Loucy (cell line): Measurements from ENCODE around the gene ETS1.

Source experiments
- EZH2phosphoT487 ChIP-seq: fragments of 200-600 bp; IDR thresholded peaks from 2 replicates; pipeline ENCODE4 v1.6.1; 2018; ENCODE audit warnings: antibody characterized with exemption, mild to moderate bottlenecking, moderate library complexity, borderline replicate concordance
- TF ChIP-seq, protein P1 (sequence below): fragments of 200-600 bp; sonication (generic); conservative IDR thresholded peaks from 2 replicates; pipeline ENCODE4 v1.5.1; 2014; ENCODE audit warnings: mild to moderate bottlenecking, antibody characterized with exemption, low read length

DNA sequence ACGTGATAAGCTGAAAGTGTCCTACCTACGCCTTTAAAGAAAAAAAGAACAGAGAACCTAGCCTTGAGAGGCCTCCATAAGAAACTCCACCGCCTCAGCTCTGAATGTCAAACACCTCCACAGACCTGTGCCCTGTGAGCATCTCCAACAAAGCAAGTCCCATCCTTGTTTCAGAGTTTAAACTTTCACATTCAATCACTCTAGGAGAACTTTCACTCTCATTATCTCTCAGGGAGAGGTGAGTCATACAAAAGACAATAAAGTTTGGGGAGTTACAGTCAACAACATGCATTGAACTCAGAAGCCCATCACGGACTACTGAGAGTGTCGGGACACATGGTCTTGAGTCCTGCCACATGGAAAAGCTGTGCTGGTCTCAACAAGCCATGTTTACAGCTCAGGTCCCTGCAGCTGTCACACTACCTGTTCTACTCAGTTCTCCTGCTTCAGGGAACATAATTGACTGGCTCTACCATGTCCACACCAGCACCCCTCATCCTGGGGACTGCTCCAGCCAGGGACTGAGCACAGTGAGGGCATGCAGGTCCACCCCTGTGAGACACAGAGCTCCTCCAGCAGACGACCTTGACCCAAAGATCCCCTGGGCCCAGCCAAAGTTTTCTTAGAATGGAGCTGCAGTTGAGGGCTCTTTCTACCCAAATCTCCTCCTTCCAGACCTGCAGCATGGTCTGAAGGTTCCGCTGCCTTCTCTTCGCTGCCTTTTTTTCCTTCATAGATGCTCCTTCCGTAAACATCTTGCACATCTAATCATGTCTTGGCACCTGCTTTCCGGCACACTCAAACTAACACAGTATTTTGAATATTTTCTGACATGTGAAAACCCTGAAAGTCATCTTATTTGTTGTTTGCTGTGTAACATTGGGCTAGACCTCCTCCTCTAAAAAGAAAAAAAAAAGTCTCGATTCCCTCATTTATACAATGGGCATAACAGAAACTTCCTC lies 114.9 kb downstream of the ETS1 start:
- TF ChIP-seq, protein P1, sequence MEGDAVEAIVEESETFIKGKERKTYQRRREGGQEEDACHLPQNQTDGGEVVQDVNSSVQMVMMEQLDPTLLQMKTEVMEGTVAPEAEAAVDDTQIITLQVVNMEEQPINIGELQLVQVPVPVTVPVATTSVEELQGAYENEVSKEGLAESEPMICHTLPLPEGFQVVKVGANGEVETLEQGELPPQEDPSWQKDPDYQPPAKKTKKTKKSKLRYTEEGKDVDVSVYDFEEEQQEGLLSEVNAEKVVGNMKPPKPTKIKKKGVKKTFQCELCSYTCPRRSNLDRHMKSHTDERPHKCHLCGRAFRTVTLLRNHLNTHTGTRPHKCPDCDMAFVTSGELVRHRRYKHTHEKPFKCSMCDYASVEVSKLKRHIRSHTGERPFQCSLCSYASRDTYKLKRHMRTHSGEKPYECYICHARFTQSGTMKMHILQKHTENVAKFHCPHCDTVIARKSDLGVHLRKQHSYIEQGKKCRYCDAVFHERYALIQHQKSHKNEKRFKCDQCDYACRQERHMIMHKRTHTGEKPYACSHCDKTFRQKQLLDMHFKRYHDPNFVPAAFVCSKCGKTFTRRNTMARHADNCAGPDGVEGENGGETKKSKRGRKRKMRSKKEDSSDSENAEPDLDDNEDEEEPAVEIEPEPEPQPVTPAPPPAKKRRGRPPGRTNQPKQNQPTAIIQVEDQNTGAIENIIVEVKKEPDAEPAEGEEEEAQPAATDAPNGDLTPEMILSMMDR, result no peak
- TF ChIP-seq EZH2phosphoT487, result no peak
